Body of pancreas (tissue), 4 donors: ENCODE results near the gene FAHD2A.
"Not testable (repeated sequence)": the region's sequence is repeated elsewhere in the genome, so short reads cannot be mapped to it uniquely, and the experiment has no call there.

Experiments used
- CTCF ChIP-seq, 7 experiments: fragments of 450-650 bp in 4 of 7; fragments of 200-600 bp in 3 of 7; sonication (generic) in 3 of 7; IDR thresholded peaks; one replicate each; pipeline ENCODE4 v1.5.1; 2016 to 2019; ENCODE audit warnings: antibody characterized with exemption in 7 of 7
- POLR2A ChIP-seq, 3 donors: fragments of 450-650 bp; IDR thresholded peaks; one replicate each; pipeline ENCODE4 v1.6.1; 2016; ENCODE audit warnings: antibody characterized with exemption in 3 of 3, mild to moderate bottlenecking in 2 of 3

- not testable (repeated sequence) for TF ChIP-seq CTCF, POLR2A (IDR thresholded peaks at IDR 0.05)
Observed at GRCh38 chr2:95427196-95427867, 24.8 kb downstream of the FAHD2A start.
